ENCODE measurements around the gene MRPL44.
"Not testable (repeated sequence)": the region's sequence is repeated elsewhere in the genome, so short reads cannot be mapped to it uniquely, and the experiment has no call there.

MRPL44 gene

DNA sequence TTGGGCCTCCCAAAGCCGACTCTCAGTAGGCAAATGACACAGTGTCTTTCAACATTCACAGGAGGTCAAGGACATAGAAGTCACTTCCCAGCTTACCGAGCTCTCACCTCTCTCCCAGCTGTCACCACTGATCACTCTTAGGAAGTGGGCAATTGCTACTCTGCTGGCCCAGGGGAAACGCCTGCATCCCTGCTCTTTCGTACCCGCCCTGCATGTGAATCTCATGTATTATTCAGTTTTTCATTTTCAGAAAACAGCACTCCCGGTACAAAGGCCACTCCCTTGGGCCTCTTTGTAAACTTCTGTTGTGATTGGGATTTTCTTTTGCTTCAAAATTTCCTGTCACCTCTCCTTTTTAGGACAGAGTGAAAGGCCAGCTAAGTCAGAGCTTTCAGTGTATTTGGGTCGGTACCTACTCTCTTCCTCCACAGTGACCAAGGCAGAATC, 15.4 kb downstream of the MRPL44 start:
- no peak for DNase-seq

DNA sequence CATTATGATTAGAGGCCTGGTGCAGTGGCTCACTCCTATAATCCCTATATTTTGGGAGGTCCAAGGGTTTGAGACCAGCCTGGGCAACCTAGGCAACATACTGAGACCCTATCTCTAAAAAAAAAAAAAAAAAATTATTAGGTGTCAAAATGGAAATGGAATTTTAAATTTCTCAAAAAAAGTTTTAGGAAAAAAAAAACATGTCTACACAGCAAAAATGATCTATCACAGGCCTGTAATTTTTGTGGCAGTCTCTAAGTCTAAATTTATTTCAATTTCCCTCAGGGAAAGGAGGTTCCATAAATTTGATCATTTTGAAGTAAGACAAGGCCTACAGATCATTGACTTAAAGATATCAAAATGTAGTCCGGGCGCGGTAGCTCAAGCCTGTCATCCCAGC, 16.3 kb downstream of the MRPL44 start:
- no peak for DNase-seq

DNA sequence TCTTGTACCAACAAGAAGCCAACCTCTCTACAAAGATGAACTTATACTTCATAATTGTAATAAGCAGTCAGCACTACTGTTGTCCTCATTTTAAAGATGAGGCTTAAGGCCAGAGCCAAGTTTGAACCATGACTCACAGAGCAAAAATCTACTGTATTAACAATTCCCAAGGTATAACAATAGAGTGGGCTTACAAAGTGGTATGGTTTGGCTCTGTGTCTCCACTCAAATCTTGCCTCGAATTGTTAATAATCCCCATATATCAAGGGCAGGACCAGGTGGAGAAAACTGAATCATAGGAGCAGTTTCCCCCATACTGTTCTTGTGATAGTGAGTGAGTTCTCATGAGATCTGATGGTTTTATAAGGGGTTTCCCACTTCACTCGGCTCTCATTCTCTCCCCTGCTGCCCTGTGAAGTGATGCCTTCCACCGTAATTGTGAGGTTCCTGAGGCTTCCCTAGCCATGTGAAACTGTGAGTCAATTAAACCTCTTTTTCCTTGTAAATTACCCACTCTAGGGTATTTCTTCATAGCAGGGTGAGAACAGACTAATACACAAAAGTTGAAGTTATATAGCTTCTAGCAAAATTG, 19.5 kb downstream of the MRPL44 start:
- DNase-seq = no peak

GRCh38 chr2:223978451-223978850, 21.2 kb downstream of the MRPL44 start:
- DNase-seq = no peak

- no peak for DNase-seq
These were observed 22.6 kb downstream of the MRPL44 start for GRCh38 chr2:223979730-223980396.

- no peak for DNase-seq
These were observed 23.1 kb downstream of the MRPL44 start for GRCh38 chr2:223980397-223980735.

DNA sequence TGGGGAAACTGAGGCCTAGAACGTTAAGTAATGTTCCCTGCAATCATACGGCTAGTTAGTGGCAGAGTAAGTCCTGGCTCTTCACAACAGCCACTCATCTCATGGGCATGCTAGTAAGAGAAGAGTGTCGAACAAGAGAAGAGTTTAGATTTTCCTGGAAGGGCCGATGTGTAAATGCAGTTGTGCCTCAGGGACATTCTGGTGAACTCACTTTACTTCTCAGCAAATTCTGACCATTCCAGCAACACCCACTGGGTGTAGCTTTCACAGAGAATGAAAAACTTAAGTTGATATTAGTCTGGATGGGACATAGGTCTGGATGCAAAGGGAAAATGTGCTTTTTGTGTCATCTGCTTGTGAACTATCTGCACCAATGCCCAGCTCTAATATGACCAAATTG, 23.5 kb downstream of the MRPL44 start:
- no peak for DNase-seq

DNA sequence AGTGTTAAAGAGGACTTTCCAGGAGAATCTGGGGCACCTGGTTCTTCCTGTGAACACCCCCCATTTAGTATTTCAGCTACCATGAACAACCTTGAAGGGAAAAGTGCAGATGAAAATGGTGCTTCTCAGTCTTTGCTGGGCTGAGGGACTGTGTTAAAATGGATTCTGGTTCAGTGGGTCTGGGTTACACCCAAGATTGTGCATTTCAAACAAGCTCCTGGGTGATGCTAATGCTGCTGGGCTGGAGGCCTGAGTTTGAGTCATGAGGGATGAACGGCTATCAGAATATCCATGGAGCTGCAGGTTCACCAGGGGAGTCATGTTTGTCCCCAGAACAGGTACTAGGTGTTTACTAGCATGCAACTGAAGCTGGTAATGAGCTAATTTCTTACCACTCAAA, 24.0 kb downstream of the MRPL44 start:
- DNase-seq = no peak

- DNase-seq = no peak
These were observed 32.1 kb downstream of the MRPL44 start for GRCh38 chr2:223989206-223989855.

DNA sequence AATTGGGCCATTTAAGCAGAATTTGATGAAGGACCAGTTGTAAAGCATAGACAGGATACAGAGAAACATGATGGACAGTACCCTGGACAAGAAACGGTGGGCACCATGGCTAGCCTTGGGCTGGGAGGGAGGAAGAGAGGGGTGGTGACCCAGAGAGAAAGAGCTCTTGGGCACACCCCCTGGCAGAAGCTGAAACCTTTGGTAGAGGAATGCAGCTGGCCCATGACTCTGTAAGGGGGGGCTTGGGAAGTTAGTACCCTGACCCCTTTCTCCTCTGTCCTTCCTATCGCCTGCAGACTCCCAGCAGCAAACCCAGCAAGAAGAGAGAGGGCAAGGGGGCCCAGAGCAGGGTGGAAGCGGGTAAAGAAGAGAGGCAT, 32.6 kb downstream of the MRPL44 start:
- no peak for DNase-seq

GRCh38 chr2:223991611-223992010, 34.3 kb downstream of the MRPL44 start:
- no peak for DNase-seq

- DNase-seq = peak; percentile 50 to 65
These were observed 36.5 kb downstream of the MRPL44 start for GRCh38 chr2:223993634-223994232.

GRCh38 chr2:223994562-223995162, 37.4 kb downstream of the MRPL44 start:
- DNase-seq = no peak

DNA sequence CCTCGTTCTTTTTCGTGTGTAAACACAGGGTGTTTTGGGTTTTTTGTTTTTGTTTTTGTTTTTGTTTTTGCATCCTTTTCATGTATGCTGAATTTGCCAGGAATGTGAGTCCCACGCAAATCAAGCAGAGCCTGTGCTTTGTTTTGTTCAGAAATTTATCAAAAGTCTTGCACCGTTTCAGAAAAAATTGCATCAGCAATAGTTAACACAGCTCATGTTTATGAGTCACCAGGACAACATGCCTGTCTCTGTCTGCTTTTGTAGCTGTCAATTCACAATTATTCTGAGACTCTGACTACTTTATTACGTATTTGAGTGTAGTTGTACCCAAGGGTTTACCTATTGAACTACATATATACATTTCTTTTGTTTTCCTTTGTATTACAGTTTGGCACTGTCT, 38.3 kb downstream of the MRPL44 start:
- no peak for DNase-seq

DNA sequence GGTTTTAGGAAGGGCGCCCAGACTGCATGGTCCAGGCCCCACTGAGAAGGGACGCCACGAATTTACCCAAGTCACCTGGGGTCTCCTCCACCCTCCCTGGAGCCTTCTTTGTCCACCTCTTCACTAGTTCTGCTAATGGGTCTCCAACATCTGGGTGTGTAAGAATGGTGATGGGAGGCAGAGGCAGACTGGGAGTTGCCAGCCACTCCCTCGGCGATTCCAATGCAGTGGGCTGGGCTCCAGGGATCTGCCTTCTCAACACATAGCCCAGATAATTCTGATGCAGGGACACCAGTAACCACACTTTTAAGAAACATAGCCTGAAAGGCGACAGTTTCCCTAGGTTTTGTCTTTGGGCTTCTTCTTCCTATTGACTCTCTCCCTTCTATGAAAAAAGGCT, 39.1 kb downstream of the MRPL44 start:
- DNase-seq = no peak

GRCh38 chr2:223997938-223998337, 40.7 kb downstream of the MRPL44 start:
- no peak for DNase-seq

DNA sequence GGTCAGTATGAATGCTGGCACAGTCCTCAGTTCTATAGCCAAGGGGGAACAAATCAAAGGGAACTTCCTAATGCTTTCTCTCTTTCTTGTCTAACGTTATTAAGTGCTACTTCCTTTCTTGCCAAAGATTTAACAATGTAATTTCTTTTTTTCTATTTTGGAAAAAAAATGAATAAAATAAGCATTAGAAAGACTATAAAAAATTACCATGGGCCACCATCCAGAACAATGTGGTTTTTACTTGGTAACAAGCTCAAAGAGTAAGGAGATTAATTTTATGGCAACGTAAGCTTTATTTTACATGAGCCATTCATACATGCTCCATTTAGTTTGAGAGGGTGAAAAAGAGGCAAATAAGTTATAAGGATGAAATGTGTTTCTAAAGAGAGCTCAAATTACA, 41.7 kb downstream of the MRPL44 start:
- no peak for DNase-seq

- DNase-seq = no peak
These were observed 42.6 kb downstream of the MRPL44 start for GRCh38 chr2:223999862-224000261.

- not testable (repeated sequence) for DNase-seq
These were observed 43.4 kb downstream of the MRPL44 start for GRCh38 chr2:224000662-224001061.

GRCh38 chr2:224004105-224004695, 46.9 kb downstream of the MRPL44 start:
- DNase-seq = no peak

- no peak for DNase-seq
These were observed 51.5 kb downstream of the MRPL44 start for GRCh38 chr2:224008702-224009261.

- no peak for DNase-seq
These were observed 52.5 kb downstream of the MRPL44 start for GRCh38 chr2:224009605-224010315.

All from CD4-positive, alpha-beta T cell treated with Interleukin-4 for 1 hour (primary cell).